ENCODE results near the gene IGIP.

DNA sequence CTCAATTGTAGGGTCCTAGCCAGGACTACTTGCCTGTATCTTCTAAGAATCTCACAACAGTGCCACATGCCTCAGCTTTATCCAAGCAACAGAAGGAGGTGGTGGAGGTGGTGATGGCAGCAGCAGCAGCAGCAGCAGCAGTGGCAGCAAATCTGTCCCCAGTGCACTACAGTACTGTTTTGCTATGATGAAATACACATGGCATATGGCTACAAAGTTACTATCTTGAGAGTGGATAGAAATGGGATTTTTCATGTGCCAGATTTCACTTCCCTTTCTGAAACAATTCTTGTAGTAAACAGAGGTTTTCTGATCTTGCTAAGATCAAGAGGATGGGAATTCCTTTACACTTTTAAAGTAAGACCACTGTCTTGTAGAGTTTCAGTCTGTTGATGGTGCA, 41.2 kb downstream of the IGIP start:
- TF ChIP-seq, protein P1, sequence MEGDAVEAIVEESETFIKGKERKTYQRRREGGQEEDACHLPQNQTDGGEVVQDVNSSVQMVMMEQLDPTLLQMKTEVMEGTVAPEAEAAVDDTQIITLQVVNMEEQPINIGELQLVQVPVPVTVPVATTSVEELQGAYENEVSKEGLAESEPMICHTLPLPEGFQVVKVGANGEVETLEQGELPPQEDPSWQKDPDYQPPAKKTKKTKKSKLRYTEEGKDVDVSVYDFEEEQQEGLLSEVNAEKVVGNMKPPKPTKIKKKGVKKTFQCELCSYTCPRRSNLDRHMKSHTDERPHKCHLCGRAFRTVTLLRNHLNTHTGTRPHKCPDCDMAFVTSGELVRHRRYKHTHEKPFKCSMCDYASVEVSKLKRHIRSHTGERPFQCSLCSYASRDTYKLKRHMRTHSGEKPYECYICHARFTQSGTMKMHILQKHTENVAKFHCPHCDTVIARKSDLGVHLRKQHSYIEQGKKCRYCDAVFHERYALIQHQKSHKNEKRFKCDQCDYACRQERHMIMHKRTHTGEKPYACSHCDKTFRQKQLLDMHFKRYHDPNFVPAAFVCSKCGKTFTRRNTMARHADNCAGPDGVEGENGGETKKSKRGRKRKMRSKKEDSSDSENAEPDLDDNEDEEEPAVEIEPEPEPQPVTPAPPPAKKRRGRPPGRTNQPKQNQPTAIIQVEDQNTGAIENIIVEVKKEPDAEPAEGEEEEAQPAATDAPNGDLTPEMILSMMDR (IDR thresholded peaks at IDR 0.05; ENCODE audit: insufficient read depth, low read depth, low read length) = no peak
- TF ChIP-seq EZH2 (IDR thresholded peaks at IDR 0.05; ENCODE audit: insufficient read depth, low read length) = no peak

Measured in astrocyte (in vitro differentiated cells and primary cell).